K562 (cell line): ENCODE measurements around the gene ICAM3. TPM values are rescaled to one million over a fixed set of nuclear protein-coding genes. Genes with fewer than 3 reads are reported as not detected.

Experiments used
- ATAC-seq: fragments of 200-7000 bp; cut with Tn5 transposase; 3 replicates; pipeline ENCODE4 v1.9.1; 2020; ENCODE audit warnings: moderate library complexity
- BruUV-seq: library from RNA; stranded (reverse); fragments of 400-500 nt; replicated peaks from 2 replicates; lab custom pipeline; 2021; lab: Mats Ljungman, UMichigan
- CTCF ChIA-PET: fragments of 300-600 bp; formaldehyde crosslinking; extraction: SDS; loops from one replicate; lab custom pipeline; 2021; ENCODE audit warnings: low intra/inter-chr PET ratio; lab: Yijun Ruan, JAX
- POLR2A ChIA-PET: fragments of 300-600, 350-650 bp; sonication (Branson Sonifier 250); formaldehyde crosslinking; extraction: SDS; loops from one replicate; lab custom pipeline; 2021; ENCODE audit warnings: antibody characterized with exemption, inconsistent platforms; lab: Yijun Ruan, JAX
- DNase-seq, 4 experiments: peaks; one replicate each; pipeline versions ENCODE4 v3.0.0 to v3.0.0-alpha.2; 2011 to 2018; ENCODE audit warnings: low spot score in 3 of 4, mixed read lengths in 3 of 4; ENCODE audit errors: extremely low read depth in 1 of 4
- FAIRE-seq: peaks from 2 replicates; lab custom pipeline; 2011; peaks lifted over from hg19 to GRCh38; lab: Jason Lieb, UNC
- H2AFZ ChIP-seq: 2 replicates; pipeline ENCODE4 v1.6.0; 2011; ENCODE audit warnings: low read depth, low read length, control low read depth, inconsistent platforms
- H3K27ac ChIP-seq: fragments of 200-600 bp; 3 replicates; pipeline ENCODE4 v1.8.0; 2011; ENCODE audit warnings: low read depth, mild to moderate bottlenecking, control low read depth, inconsistent platforms, low read length, moderate library complexity, mixed read lengths; ENCODE audit errors: extremely low read depth
- H3K27me3 ChIP-seq, 2 experiments: fragments of 300-600 bp in 1 of 2; 2 replicates in 1 of 2; 3 replicates in 1 of 2; pipeline versions ENCODE4 v1.6.0 to v1.8.0; 2011; ENCODE audit warnings: inconsistent platforms in 2 of 2, low read length in 2 of 2, mild to moderate bottlenecking in 1 of 2, mixed read lengths in 1 of 2, moderate library complexity in 1 of 2; ENCODE audit not compliant: control insufficient read depth in 2 of 2, insufficient read depth in 2 of 2
- H3K36me3 ChIP-seq: fragments of 300-600 bp; 3 replicates; pipeline ENCODE4 v1.8.0; 2011; ENCODE audit warnings: mild to moderate bottlenecking, low read length, inconsistent platforms; ENCODE audit not compliant: control insufficient read depth, insufficient read depth
- H3K4me1 ChIP-seq, 2 experiments: fragments of 200-600 bp in 1 of 2; replicated peaks in 1 of 2; 2 replicates in 1 of 2; 3 replicates in 1 of 2; pipeline versions ENCODE4 v1.5.1 to v1.8.0; 2011; ENCODE audit warnings: inconsistent platforms in 2 of 2, low read length in 2 of 2, mild to moderate bottlenecking in 1 of 2, mixed read lengths in 1 of 2, moderate library complexity in 1 of 2; ENCODE audit not compliant: control insufficient read depth in 2 of 2, insufficient read depth in 2 of 2
- H3K4me2 ChIP-seq: 2 replicates; pipeline ENCODE4 v1.6.1; 2011; ENCODE audit warnings: low read length, control low read depth, inconsistent platforms, mixed read lengths; ENCODE audit not compliant: insufficient read depth
- H3K4me3 ChIP-seq: fragments of 200-600 bp; sonication (generic), shearing (Covaris generic); 2 replicates; pipeline ENCODE4 v1.5.1; 2016; ENCODE audit warnings: control low read depth, inconsistent platforms
- H3K79me2 ChIP-seq: fragments of 200-600 bp; 3 replicates; pipeline ENCODE4 v1.8.0; 2011; ENCODE audit warnings: low read length, inconsistent platforms; ENCODE audit not compliant: control insufficient read depth, insufficient read depth
- H3K9ac ChIP-seq, 2 experiments: 2 replicates each; pipeline versions ENCODE4 v1.6.0 to v1.6.1; 2011; ENCODE audit warnings: low read depth in 2 of 2, low read length in 2 of 2, control low read depth in 1 of 2, inconsistent platforms in 1 of 2, mild to moderate bottlenecking in 1 of 2, mixed read lengths in 1 of 2; ENCODE audit not compliant: insufficient read depth in 1 of 2
- H3K9me1 ChIP-seq: one replicate; pipeline ENCODE4 v1.6.0; 2011; ENCODE audit warnings: inconsistent platforms, mild to moderate bottlenecking, low read length, moderate library complexity; ENCODE audit not compliant: control insufficient read depth, insufficient read depth
- H3K9me3 ChIP-seq: replicated peaks from 2 replicates; pipeline ENCODE4 v1.5.1; 2011; ENCODE audit warnings: low read depth, low read length, inconsistent platforms; ENCODE audit not compliant: control insufficient read depth, insufficient read depth
- H4K20me1 ChIP-seq: replicated peaks from 2 replicates; pipeline ENCODE4 v1.6.1; 2011; ENCODE audit warnings: low read length, inconsistent platforms, mixed read lengths; ENCODE audit not compliant: control insufficient read depth, insufficient read depth
- CTCFL ChIP-seq: IDR thresholded peaks from 2 replicates; pipeline ENCODE4 v1.6.1; 2011; ENCODE audit warnings: borderline replicate concordance, low read depth, mild to moderate bottlenecking, moderate library complexity, low read length; ENCODE audit not compliant: insufficient read depth, poor library complexity, severe bottlenecking
- CXXC5 ChIP-seq: fragments of 250-450 bp; sonication (Bioruptor Pico); IDR thresholded peaks from 2 replicates; pipeline ENCODE4 v1.8.0; 2022; ENCODE audit warnings: inconsistent platforms, mild to moderate bottlenecking, moderate library complexity
- ESRRA ChIP-seq: fragments of 450-650 bp; IDR thresholded peaks from 2 replicates; pipeline ENCODE4 v1.6.1; 2014; ENCODE audit warnings: low read depth, mild to moderate bottlenecking, moderate library complexity, borderline replicate concordance
- FIP1L1 ChIP-seq: fragments of 200-400 bp; formaldehyde crosslinking; IDR thresholded peaks from 2 replicates; pipeline ENCODE4 v1.6.1; 2018; ENCODE audit warnings: mild to moderate bottlenecking, low read depth, low read length; ENCODE audit not compliant: poor library complexity, severe bottlenecking
- JUN ChIP-seq, 2 experiments: sonication (generic) in 1 of 2; formaldehyde crosslinking in 1 of 2; IDR thresholded peaks; 2 replicates each; pipeline versions ENCODE4 v1.6.1 to v1.8.0; 2012 to 2022; ENCODE audit warnings: borderline replicate concordance in 2 of 2, mild to moderate bottlenecking in 2 of 2, improper control_type of control experiment in 1 of 2, low read depth in 1 of 2, low read length in 1 of 2, missing genetic modification reagents in 1 of 2
- SAFB ChIP-seq: fragments of 200-400 bp; formaldehyde crosslinking; IDR thresholded peaks from 2 replicates; pipeline ENCODE4 v1.6.1; 2017; ENCODE audit warnings: low read depth, low read length, borderline replicate concordance
- SREBF2 ChIP-seq: sonication (generic); formaldehyde crosslinking; IDR thresholded peaks from 2 replicates; pipeline ENCODE4 v1.4.0; 2020; ENCODE audit warnings: mild to moderate bottlenecking, missing genetic modification reagents
- TARDBP ChIP-seq: fragments of 450-650 bp; IDR thresholded peaks from 2 replicates; pipeline ENCODE4 v1.6.1; 2016
- ZBTB7A ChIP-seq: IDR thresholded peaks from 2 replicates; pipeline ENCODE4 v1.6.1; 2011; ENCODE audit warnings: low read depth, mild to moderate bottlenecking, low read length, moderate library complexity, borderline replicate concordance; ENCODE audit not compliant: control insufficient read depth
- WGBS: fragments of 100-300 bp; shearing (Covaris generic); methylation state at CpG from one replicate; pipeline ENCODE4 v1.1.6; 2016; ENCODE audit warnings: low coverage, mixed read lengths; ENCODE audit not compliant: insufficient coverage; ENCODE audit errors: missing lambda C conversion rate; 5-methylcytosine and 5-hydroxymethylcytosine counted together
- in situ Hi-C: fragments of 300-500 bp; cut with MboI; formaldehyde crosslinking; loops from 4 replicates; pipeline ENCODE4 v1.15.0; 2018; ENCODE audit warnings: inconsistent platforms, mixed read lengths
- intact Hi-C: fragments of 100-400 bp; cut with micrococcal nuclease; formaldehyde crosslinking; loops from 2 replicates; pipeline ENCODE4 v1.14.2; 2022
- polyA plus RNA-seq, 8 experiments: library from polyadenylated mRNA; depleted of rRNA in 4 of 8; stranded (reverse) in 5 of 8; unstranded in 3 of 8; fragments of >200 nt; fragmentation: Nextera tagmentation in 2 of 8; fragmentation: Illumina TruSeq in 1 of 8; extraction: Ambion mirVana in 2 of 8; extraction: Trizol in 1 of 8; gene quantifications; 2 replicates each; pipeline versions ENCODE4 v1.2.1 to v1.2.3, GENCODE V29; 2011 to 2014; ENCODE audit warnings: inconsistent platforms in 1 of 8, missing spikeins in 1 of 8
- total RNA-seq, 7 experiments: library from RNA; depleted of rRNA in 6 of 7; stranded (reverse); fragments of >200 nt in 6 of 7; fragmentation: Illumina TruSeq in 2 of 7; extraction: Trizol in 2 of 7; gene quantifications; 2 replicates each; pipeline versions ENCODE4 v1.2.1 to v1.2.3, GENCODE V29; 2011 to 2021; ENCODE audit warnings: low replicate concordance in 1 of 7
- TF ChIP-seq, protein P1 (sequence below): sonication (generic); formaldehyde crosslinking; IDR thresholded peaks from 2 replicates; pipeline ENCODE4 v1.8.0; 2022; ENCODE audit warnings: mild to moderate bottlenecking, missing genetic modification reagents
- TF ChIP-seq, protein P2 (sequence below): sonication (generic); formaldehyde crosslinking; IDR thresholded peaks from 2 replicates; pipeline ENCODE4 v1.8.0; 2022; ENCODE audit warnings: missing genetic modification reagents, mild to moderate bottlenecking, moderate library complexity, borderline replicate concordance

ICAM3 gene
- total and polyA plus RNA-seq, 9 of the 15 experiments (the other 6 are each of a cell fraction or from before 2014, with no cell fraction given) = 6.5 to 39.5 (median 24.2) TPM

DNA sequence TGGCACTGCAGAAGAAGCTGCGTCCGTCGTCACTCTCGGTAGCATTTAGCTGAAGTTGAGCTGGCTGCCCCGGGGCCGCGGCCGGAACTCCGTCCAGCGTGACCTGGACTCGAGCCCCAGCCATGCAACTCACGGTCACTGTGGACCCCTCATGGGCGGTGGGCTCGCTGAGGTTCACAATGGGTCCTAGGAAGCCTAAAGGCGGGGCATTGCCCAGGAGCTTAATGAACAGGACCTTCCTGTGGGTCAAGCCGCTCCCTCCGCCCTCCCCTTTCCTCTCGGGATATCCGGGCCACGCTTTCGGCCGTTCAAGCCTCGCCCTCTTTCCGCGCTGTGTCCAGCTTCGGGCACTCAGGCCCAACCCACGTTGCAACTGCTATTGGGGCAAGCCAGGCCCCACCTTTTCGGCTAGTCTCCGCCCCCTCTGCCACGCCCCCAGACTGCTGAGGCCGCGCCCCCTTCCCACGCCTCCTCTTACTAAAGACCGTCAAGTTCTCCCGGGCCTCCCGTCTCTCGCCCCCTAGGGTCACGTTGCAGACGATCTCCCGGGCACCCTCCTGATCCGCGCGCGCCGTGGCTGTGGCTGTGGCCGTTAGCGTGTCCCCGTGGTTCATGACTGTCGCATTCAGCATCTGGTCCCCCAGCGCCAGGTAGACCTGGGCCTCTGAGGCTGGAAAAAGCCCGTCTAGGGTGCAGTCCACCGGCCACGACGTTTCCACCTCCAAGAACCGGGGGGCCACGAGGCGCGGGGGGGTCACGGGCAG is 4.7 kb downstream of the ICAM3 start:
- Histone ChIP-seq H3K9me3 (no peaks in the 10 kb centered on the region), H4K20me1 (peaks cover 10% of the 10 kb centered on the region; the same call in 1 of the 2 replicates), H3K36me3 (peaks cover 24% of the 10 kb centered on the region), H2AFZ (peak overlapping the region; percentile 81), H3K4me1 (peaks cover 15 to 47% of the 10 kb centered on the region in 2 experiments; a peak in 4 of 5 replicates), H3K9ac (peak overlapping the region; percentile 96 to 99), H3K9me1 (no peaks in the 10 kb centered on the region), H3K79me2 (peaks cover 56% of the 10 kb centered on the region), H3K4me2 (peak overlapping the region; percentile 92), H3K27ac (peak overlapping the region; percentile 98), H3K27me3 (no peaks in the 10 kb centered on the region), H3K4me3 (peak overlapping the region; percentile 93)
- intact Hi-C loops (loop anchor here (2.0 kb wide), 2 partner anchors 46 to 54 kb away; partner anchors contain the start of gene TYK2), in situ Hi-C loops (no loop called here)
- BruUV-seq = no TSS peak
- ChIA-PET CTCF (no interaction called here), POLR2A (interaction anchor here (0.5 to 3.9 kb wide), 7 partner anchors 9 to 46 kb away, joined by 3 to 29 read pairs (median 9); partner anchors contain the start of genes ICAM5 and TYK2)
- FAIRE-seq (peak; percentile 95), ATAC-seq (peak; percentile 86), DNase-seq (peak; percentile 91 to 97 (median 93))
- 3% methylated on average over 52 of the region's 59 CpGs for WGBS
- TF ChIP-seq ZBTB7A = peak; percentile 48; the same call in 1 of the 2 replicates
- TF ChIP-seq, protein P1, sequence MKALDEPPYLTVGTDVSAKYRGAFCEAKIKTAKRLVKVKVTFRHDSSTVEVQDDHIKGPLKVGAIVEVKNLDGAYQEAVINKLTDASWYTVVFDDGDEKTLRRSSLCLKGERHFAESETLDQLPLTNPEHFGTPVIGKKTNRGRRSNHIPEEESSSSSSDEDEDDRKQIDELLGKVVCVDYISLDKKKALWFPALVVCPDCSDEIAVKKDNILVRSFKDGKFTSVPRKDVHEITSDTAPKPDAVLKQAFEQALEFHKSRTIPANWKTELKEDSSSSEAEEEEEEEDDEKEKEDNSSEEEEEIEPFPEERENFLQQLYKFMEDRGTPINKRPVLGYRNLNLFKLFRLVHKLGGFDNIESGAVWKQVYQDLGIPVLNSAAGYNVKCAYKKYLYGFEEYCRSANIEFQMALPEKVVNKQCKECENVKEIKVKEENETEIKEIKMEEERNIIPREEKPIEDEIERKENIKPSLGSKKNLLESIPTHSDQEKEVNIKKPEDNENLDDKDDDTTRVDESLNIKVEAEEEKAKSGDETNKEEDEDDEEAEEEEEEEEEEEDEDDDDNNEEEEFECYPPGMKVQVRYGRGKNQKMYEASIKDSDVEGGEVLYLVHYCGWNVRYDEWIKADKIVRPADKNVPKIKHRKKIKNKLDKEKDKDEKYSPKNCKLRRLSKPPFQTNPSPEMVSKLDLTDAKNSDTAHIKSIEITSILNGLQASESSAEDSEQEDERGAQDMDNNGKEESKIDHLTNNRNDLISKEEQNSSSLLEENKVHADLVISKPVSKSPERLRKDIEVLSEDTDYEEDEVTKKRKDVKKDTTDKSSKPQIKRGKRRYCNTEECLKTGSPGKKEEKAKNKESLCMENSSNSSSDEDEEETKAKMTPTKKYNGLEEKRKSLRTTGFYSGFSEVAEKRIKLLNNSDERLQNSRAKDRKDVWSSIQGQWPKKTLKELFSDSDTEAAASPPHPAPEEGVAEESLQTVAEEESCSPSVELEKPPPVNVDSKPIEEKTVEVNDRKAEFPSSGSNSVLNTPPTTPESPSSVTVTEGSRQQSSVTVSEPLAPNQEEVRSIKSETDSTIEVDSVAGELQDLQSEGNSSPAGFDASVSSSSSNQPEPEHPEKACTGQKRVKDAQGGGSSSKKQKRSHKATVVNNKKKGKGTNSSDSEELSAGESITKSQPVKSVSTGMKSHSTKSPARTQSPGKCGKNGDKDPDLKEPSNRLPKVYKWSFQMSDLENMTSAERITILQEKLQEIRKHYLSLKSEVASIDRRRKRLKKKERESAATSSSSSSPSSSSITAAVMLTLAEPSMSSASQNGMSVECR = 0 out of 2 replicates have a peak, but pooled peaks have one; percentile 38
- TF ChIP-seq SREBF2 (CRISPR knock-in tag) = no peak
- 0 out of 2 replicates have a peak, but pooled peaks have one; percentile 29 for TF ChIP-seq ESRRA
- peak; percentile 41; the same call in 1 of the 2 replicates for TF ChIP-seq JUN (IDR thresholded peaks at IDR 0.05; ENCODE audit: borderline replicate concordance, low read depth, low read length)
- no peak for TF ChIP-seq JUN (CRISPR knock-in tag; IDR thresholded peaks at IDR 0.05; ENCODE audit: borderline replicate concordance)
- 0 out of 2 replicates have a peak, but pooled peaks have one; percentile 18 for TF ChIP-seq TARDBP
- peak; percentile 24 for TF ChIP-seq CTCFL
- TF ChIP-seq SAFB = peak; percentile 42; the same call in 1 of the 2 replicates
- TF ChIP-seq, protein P2, sequence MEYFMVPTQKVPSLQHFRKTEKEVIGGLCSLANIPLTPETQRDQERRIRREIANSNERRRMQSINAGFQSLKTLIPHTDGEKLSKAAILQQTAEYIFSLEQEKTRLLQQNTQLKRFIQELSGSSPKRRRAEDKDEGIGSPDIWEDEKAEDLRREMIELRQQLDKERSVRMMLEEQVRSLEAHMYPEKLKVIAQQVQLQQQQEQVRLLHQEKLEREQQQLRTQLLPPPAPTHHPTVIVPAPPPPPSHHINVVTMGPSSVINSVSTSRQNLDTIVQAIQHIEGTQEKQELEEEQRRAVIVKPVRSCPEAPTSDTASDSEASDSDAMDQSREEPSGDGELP (CRISPR knock-in tag) = 0 out of 2 replicates have a peak, but pooled peaks have one; percentile 14
- peak; percentile 54 for TF ChIP-seq CXXC5
- TF ChIP-seq FIP1L1 = peak; percentile 62
